HG03280 (cell line): ENCODE measurements around the gene SCN11A.

Source experiments
- ATAC-seq: cut with Tn5 transposase; IDR thresholded peaks from one replicate; pipeline ENCODE4 v1.9.1; 2021; ENCODE audit warnings: mild to moderate bottlenecking, moderate library complexity; ENCODE audit not compliant: unreplicated experiment

SCN11A gene

DNA sequence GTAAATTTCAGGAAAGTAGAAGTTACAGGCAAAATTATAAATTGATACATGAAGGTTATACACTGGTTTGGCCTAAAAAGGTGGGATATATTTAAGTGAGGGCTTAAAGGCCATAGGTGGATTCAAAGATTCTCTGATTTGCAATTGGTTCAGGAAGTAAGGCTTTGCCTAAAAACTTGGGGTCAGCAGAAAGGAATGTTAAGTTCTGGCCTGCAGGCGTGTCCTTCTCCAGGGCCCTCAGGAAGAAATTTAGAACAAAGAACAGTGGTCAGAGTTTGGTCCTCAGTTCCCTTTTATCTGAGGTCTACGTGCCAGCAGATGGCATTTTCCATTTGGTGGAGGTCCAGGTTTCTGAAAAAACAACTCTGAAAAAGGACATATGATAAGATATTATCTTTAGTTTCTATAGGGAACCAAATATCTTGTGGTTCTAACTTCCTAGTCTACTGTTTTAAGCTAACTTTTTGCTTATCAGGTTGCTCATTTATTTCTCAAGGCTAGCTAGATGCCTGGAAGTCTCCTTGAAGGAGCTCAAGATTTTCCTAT is 40.5 kb downstream of the SCN11A start:
- ATAC-seq = no peak

DNA sequence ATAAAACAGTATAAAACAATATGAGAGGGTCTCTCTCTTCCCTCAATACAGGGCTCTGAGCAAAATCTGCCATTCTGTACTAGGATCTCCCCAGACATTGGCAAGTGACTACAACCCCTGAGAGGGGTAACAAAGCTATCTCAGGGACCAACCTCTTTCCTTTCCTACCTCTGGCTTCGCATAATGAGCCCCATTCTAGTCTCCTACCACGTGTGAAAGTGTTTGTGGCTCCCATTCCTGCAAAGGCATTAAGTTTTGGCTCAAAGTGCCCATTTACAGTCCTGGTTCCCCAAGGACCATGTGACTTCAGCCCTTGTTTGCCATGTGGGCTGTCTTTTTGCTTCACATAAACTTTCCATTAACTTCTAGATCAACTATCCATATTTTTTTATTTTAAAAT is 46.4 kb downstream of the SCN11A start:
- no peak for ATAC-seq
